K562 (cell line): Measurements from ENCODE around the gene ERGIC3. TPM values are rescaled to one million over a fixed set of nuclear protein-coding genes. Genes with fewer than 3 reads are reported as not detected.

Experiments used
- ATAC-seq: fragments of 200-7000 bp; cut with Tn5 transposase; 3 replicates; pipeline ENCODE4 v1.9.1; 2020; ENCODE audit warnings: moderate library complexity
- BruUV-seq: library from RNA; stranded (reverse); fragments of 400-500 nt; replicated peaks from 2 replicates; lab custom pipeline; 2021; lab: Mats Ljungman, UMichigan
- CTCF ChIA-PET: fragments of 300-600 bp; formaldehyde crosslinking; extraction: SDS; loops from one replicate; lab custom pipeline; 2021; ENCODE audit warnings: low intra/inter-chr PET ratio; lab: Yijun Ruan, JAX
- POLR2A ChIA-PET: fragments of 300-600, 350-650 bp; sonication (Branson Sonifier 250); formaldehyde crosslinking; extraction: SDS; loops from one replicate; lab custom pipeline; 2021; ENCODE audit warnings: antibody characterized with exemption, inconsistent platforms; lab: Yijun Ruan, JAX
- DNase-seq, 4 experiments: peaks; one replicate each; pipeline versions ENCODE4 v3.0.0 to v3.0.0-alpha.2; 2011 to 2018; ENCODE audit warnings: low spot score in 3 of 4, mixed read lengths in 3 of 4; ENCODE audit errors: extremely low read depth in 1 of 4
- FAIRE-seq: peaks from 2 replicates; lab custom pipeline; 2011; peaks lifted over from hg19 to GRCh38; lab: Jason Lieb, UNC
- H2AFZ ChIP-seq: 2 replicates; pipeline ENCODE4 v1.6.0; 2011; ENCODE audit warnings: low read depth, low read length, control low read depth, inconsistent platforms
- H3K27ac ChIP-seq: fragments of 200-600 bp; 3 replicates; pipeline ENCODE4 v1.8.0; 2011; ENCODE audit warnings: low read depth, mild to moderate bottlenecking, control low read depth, inconsistent platforms, low read length, moderate library complexity, mixed read lengths; ENCODE audit errors: extremely low read depth
- H3K27me3 ChIP-seq, 2 experiments: fragments of 300-600 bp in 1 of 2; 2 replicates in 1 of 2; 3 replicates in 1 of 2; pipeline versions ENCODE4 v1.6.0 to v1.8.0; 2011; ENCODE audit warnings: inconsistent platforms in 2 of 2, low read length in 2 of 2, mild to moderate bottlenecking in 1 of 2, mixed read lengths in 1 of 2, moderate library complexity in 1 of 2; ENCODE audit not compliant: control insufficient read depth in 2 of 2, insufficient read depth in 2 of 2
- H3K36me3 ChIP-seq: fragments of 300-600 bp; 3 replicates; pipeline ENCODE4 v1.8.0; 2011; ENCODE audit warnings: mild to moderate bottlenecking, low read length, inconsistent platforms; ENCODE audit not compliant: control insufficient read depth, insufficient read depth
- H3K4me1 ChIP-seq, 2 experiments: fragments of 200-600 bp in 1 of 2; replicated peaks in 1 of 2; 2 replicates in 1 of 2; 3 replicates in 1 of 2; pipeline versions ENCODE4 v1.5.1 to v1.8.0; 2011; ENCODE audit warnings: inconsistent platforms in 2 of 2, low read length in 2 of 2, mild to moderate bottlenecking in 1 of 2, mixed read lengths in 1 of 2, moderate library complexity in 1 of 2; ENCODE audit not compliant: control insufficient read depth in 2 of 2, insufficient read depth in 2 of 2
- H3K4me2 ChIP-seq: 2 replicates; pipeline ENCODE4 v1.6.1; 2011; ENCODE audit warnings: low read length, control low read depth, inconsistent platforms, mixed read lengths; ENCODE audit not compliant: insufficient read depth
- H3K4me3 ChIP-seq: fragments of 200-600 bp; sonication (generic), shearing (Covaris generic); 2 replicates; pipeline ENCODE4 v1.5.1; 2016; ENCODE audit warnings: control low read depth, inconsistent platforms
- H3K79me2 ChIP-seq: fragments of 200-600 bp; 3 replicates; pipeline ENCODE4 v1.8.0; 2011; ENCODE audit warnings: low read length, inconsistent platforms; ENCODE audit not compliant: control insufficient read depth, insufficient read depth
- H3K9ac ChIP-seq, 2 experiments: 2 replicates each; pipeline versions ENCODE4 v1.6.0 to v1.6.1; 2011; ENCODE audit warnings: low read depth in 2 of 2, low read length in 2 of 2, control low read depth in 1 of 2, inconsistent platforms in 1 of 2, mild to moderate bottlenecking in 1 of 2, mixed read lengths in 1 of 2; ENCODE audit not compliant: insufficient read depth in 1 of 2
- H3K9me1 ChIP-seq: one replicate; pipeline ENCODE4 v1.6.0; 2011; ENCODE audit warnings: inconsistent platforms, mild to moderate bottlenecking, low read length, moderate library complexity; ENCODE audit not compliant: control insufficient read depth, insufficient read depth
- H3K9me3 ChIP-seq: replicated peaks from 2 replicates; pipeline ENCODE4 v1.5.1; 2011; ENCODE audit warnings: low read depth, low read length, inconsistent platforms; ENCODE audit not compliant: control insufficient read depth, insufficient read depth
- H4K20me1 ChIP-seq: replicated peaks from 2 replicates; pipeline ENCODE4 v1.6.1; 2011; ENCODE audit warnings: low read length, inconsistent platforms, mixed read lengths; ENCODE audit not compliant: control insufficient read depth, insufficient read depth
- ILF3 ChIP-seq: fragments of 450-650 bp; IDR thresholded peaks from 2 replicates; pipeline ENCODE4 v1.6.1; 2018; ENCODE audit warnings: antibody characterized with exemption, mild to moderate bottlenecking, moderate library complexity, borderline replicate concordance
- NR2C2 ChIP-seq, 2 experiments: fragments of 200-800 bp in 1 of 2; sonication (Bioruptor generic) in 1 of 2; sonication (generic) in 1 of 2; formaldehyde crosslinking in 1 of 2; IDR thresholded peaks; 2 replicates each; pipeline versions ENCODE4 v1.6.1 to v1.8.0; 2016 to 2022; ENCODE audit warnings: mild to moderate bottlenecking in 1 of 2, missing compliant biosample characterization in 1 of 2, missing genetic modification characterization in 1 of 2, missing genetic modification reagents in 1 of 2
- WGBS: fragments of 100-300 bp; shearing (Covaris generic); methylation state at CpG from one replicate; pipeline ENCODE4 v1.1.6; 2016; ENCODE audit warnings: low coverage, mixed read lengths; ENCODE audit not compliant: insufficient coverage; ENCODE audit errors: missing lambda C conversion rate; 5-methylcytosine and 5-hydroxymethylcytosine counted together
- in situ Hi-C: fragments of 300-500 bp; cut with MboI; formaldehyde crosslinking; loops from 4 replicates; pipeline ENCODE4 v1.15.0; 2018; ENCODE audit warnings: inconsistent platforms, mixed read lengths
- intact Hi-C: fragments of 100-400 bp; cut with micrococcal nuclease; formaldehyde crosslinking; loops from 2 replicates; pipeline ENCODE4 v1.14.2; 2022
- polyA plus RNA-seq, 8 experiments: library from polyadenylated mRNA; depleted of rRNA in 4 of 8; stranded (reverse) in 5 of 8; unstranded in 3 of 8; fragments of >200 nt; fragmentation: Nextera tagmentation in 2 of 8; fragmentation: Illumina TruSeq in 1 of 8; extraction: Ambion mirVana in 2 of 8; extraction: Trizol in 1 of 8; gene quantifications; 2 replicates each; pipeline versions ENCODE4 v1.2.1 to v1.2.3, GENCODE V29; 2011 to 2014; ENCODE audit warnings: inconsistent platforms in 1 of 8, missing spikeins in 1 of 8
- total RNA-seq, 7 experiments: library from RNA; depleted of rRNA in 6 of 7; stranded (reverse); fragments of >200 nt in 6 of 7; fragmentation: Illumina TruSeq in 2 of 7; extraction: Trizol in 2 of 7; gene quantifications; 2 replicates each; pipeline versions ENCODE4 v1.2.1 to v1.2.3, GENCODE V29; 2011 to 2021; ENCODE audit warnings: low replicate concordance in 1 of 7
- TF ChIP-seq, protein P1 (sequence below), 2 experiments: fragments of 450-650 bp; IDR thresholded peaks; 2 replicates each; pipeline ENCODE4 v1.6.1; 2016; ENCODE audit warnings: mild to moderate bottlenecking in 2 of 2, borderline replicate concordance in 1 of 2, low read depth in 1 of 2, moderate library complexity in 1 of 2
- TF ChIP-seq, protein P2 (sequence below): sonication (generic); formaldehyde crosslinking; IDR thresholded peaks from 2 replicates; pipeline ENCODE4 v1.8.1; 2023; ENCODE audit warnings: mild to moderate bottlenecking, missing genetic modification reagents

ERGIC3 gene
- total and polyA plus RNA-seq, 9 of the 15 experiments (the other 6 are each of a cell fraction or from before 2014, with no cell fraction given): 121 to 278 (median 184) TPM

DNA sequence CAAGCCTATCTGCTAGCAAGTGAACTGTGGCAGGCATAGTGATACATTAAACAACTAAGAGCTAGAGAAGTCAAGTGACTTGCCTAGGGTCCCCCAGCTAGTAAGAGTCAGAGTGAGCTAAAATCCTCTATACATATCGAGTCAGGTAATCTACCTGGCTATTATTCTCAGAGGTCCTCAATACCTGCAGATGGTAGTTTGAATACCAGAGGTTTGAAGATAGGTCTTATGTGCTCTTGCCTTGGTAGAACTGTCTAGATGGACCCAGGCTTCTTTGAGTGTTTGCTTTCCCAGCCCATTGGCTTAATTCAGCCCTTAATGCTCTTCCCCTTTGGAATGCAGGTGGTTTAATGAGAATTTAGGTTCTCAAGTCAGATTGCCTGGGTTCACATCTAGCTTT lies 1.1 kb downstream of the ERGIC3 start:
- CTCF ChIA-PET: no interaction called here
- Histone ChIP-seq H3K9ac (peak overlapping the region in 1 of 2 experiments; percentile 94; a peak in 1 of 4 replicates), H3K9me3 (no peaks in the 10 kb centered on the region), H2AFZ (no peak overlapping the region)
- in situ Hi-C loops: no loop called here
- DNase-seq: no peak
- no TSS peak for BruUV-seq
- POLR2A ChIA-PET: interaction anchor here (2.3 kb wide), 1 partner anchor 9 kb away, joined by 20 read pairs; no protein-coding TSS in a partner anchor
- TF ChIP-seq, protein P1, sequence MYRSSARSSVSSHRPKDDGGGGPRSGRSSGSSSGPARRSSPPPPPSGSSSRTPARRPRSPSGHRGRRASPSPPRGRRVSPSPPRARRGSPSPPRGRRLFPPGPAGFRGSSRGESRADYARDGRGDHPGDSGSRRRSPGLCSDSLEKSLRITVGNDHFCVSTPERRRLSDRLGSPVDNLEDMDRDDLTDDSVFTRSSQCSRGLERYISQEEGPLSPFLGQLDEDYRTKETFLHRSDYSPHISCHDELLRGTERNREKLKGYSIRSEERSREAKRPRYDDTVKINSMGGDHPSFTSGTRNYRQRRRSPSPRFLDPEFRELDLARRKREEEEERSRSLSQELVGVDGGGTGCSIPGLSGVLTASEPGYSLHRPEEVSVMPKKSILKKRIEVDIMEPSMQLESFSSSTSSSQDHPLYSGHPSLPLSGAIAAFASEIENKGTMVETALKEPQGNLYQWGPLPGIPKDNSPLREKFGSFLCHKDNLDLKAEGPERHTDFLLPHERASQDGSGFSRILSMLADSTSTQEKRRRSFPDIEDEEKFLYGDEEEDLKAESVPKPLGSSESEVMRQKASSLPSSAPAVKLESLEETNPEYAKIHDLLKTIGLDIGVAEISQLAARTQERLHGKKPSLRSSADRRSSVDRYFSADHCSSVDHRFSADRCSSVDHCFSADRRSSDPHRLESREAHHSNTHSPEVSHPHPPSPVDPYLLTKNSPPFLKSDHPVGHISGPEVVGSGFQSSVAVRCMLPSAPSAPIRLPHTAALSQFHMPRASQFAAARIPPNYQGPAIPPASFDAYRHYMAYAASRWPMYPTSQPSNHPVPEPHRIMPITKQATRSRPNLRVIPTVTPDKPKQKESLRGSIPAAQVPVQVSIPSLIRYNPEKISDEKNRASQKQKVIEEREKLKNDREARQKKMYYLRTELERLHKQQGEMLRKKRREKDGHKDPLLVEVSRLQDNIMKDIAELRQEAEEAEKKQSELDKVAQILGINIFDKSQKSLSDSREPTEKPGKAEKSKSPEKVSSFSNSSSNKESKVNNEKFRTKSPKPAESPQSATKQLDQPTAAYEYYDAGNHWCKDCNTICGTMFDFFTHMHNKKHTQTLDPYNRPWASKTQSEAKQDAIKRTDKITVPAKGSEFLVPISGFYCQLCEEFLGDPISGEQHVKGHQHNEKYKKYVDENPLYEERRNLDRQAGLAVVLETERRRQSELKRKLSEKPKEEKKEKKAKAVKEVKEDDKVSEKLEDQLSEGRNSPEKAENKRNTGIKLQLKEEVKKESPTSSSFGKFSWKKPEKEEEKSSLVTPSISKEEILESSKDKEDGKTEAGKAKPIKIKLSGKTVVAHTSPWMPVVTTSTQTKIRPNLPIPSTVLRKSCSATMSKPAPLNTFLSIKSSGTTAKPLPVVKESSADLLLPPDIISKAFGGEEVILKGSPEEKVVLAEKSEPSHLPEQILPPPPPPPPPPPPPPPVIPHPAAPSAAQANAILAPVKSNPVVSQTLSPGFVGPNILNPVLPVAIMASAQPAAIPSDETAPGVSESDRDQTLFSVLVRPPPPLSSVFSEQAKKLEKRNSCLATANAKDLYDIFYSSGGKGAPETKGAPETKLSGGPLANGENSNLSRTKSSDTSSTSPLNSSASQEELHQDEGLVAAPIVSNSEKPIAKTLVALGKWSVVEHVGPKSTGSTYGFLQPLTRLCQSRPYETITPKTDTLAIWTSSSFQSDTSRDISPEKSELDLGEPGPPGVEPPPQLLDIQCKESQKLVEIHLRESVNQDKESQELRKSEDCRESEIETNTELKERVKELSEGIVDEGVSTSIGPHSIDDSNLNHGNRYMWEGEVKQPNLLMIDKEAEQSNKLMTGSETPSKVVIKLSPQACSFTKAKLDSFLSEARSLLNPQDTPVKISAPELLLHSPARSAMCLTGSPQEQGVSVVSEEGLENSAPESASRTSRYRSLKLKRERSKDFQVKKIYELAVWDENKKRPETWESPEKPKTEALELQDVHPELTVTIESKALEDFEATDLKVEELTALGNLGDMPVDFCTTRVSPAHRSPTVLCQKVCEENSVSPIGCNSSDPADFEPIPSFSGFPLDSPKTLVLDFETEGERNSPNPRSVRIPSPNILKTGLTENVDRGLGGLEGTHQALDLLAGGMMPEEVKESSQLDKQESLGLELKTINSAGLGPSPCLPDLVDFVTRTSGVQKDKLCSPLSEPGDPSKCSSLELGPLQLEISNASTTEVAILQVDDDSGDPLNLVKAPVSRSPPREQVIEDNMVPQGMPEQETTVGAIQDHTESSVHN (IDR thresholded peaks at IDR 0.05; ENCODE audit: borderline replicate concordance in 1 of 2, low read depth in 1 of 2): no peak
- TF ChIP-seq NR2C2 (CRISPR knock-in tag; IDR thresholded peaks at IDR 0.05) (0 out of 2 replicates have a peak, but pooled peaks have one; percentile 6), NR2C2 (tag; IDR thresholded peaks at IDR 0.05) (no peak), ILF3 (no peak)
- TF ChIP-seq, protein P2, sequence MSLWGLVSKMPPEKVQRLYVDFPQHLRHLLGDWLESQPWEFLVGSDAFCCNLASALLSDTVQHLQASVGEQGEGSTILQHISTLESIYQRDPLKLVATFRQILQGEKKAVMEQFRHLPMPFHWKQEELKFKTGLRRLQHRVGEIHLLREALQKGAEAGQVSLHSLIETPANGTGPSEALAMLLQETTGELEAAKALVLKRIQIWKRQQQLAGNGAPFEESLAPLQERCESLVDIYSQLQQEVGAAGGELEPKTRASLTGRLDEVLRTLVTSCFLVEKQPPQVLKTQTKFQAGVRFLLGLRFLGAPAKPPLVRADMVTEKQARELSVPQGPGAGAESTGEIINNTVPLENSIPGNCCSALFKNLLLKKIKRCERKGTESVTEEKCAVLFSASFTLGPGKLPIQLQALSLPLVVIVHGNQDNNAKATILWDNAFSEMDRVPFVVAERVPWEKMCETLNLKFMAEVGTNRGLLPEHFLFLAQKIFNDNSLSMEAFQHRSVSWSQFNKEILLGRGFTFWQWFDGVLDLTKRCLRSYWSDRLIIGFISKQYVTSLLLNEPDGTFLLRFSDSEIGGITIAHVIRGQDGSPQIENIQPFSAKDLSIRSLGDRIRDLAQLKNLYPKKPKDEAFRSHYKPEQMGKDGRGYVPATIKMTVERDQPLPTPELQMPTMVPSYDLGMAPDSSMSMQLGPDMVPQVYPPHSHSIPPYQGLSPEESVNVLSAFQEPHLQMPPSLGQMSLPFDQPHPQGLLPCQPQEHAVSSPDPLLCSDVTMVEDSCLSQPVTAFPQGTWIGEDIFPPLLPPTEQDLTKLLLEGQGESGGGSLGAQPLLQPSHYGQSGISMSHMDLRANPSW (CRISPR knock-in tag): no peak
- TF ChIP-seq, all 486 proteins: peak for 1
- WGBS: 90% methylated on average over 1 of the region's 1 CpG
- Histone ChIP-seq H3K27me3 (no peaks in the 10 kb centered on the region), H4K20me1 (no peaks in the 10 kb centered on the region; the same call in 1 of the 2 replicates), H3K4me3 (peak overlapping the region; percentile 72; the same call in 1 of the 2 replicates), H3K4me1 (peaks cover 13% of the 10 kb centered on the region in 2 experiments; a peak in 3 of 5 replicates), H3K79me2 (peaks cover 12% of the 10 kb centered on the region), H3K4me2 (peak overlapping the region; percentile 93), H3K9me1 (no peaks in the 10 kb centered on the region), H3K36me3 (peaks cover 41% of the 10 kb centered on the region), H3K27ac (peak overlapping the region; percentile 93; the same call in 1 of the 3 replicates)
- FAIRE-seq (no peak), ATAC-seq (no peak)
- intact Hi-C loops: loop anchor here (1.0 kb wide), 1 partner anchor 411 kb away; the partner anchor contains the start of gene SCAND1
